ENCODE data around the gene GRID1. TPM values are rescaled to one million over a fixed set of nuclear protein-coding genes. Genes with fewer than 3 reads are reported as not detected.

Gene GRID1
- total RNA-seq, 1 experiment from 2014 or later, result not detected

DNA sequence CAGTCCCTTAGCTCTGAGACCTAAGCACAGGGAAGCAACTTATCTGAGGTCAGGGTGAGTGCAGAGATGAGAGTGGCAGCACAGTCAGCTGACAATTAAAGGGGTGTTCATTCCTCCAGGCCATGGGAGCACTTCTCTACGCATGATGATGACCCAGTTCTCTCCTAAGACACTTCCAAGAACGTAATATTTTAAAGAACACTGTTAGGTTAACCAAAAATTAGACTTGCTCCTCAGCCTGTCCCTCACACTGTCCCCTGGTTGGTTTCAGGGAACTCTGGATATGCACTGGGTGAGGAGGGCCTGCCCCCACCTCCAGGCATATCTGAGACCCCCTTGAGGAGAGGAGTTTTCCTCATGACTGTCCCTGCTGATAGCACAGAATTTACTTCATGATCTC, 767.5 kb downstream of the GRID1 start:
- intact Hi-C loops (cut with micrococcal nuclease; ENCODE audit: unreplicated experiment), result no loop called here
- H3K79me2 ChIP-seq (ENCODE audit: low read depth), result no peaks in the 10 kb centered on the region
- H3K27me3 ChIP-seq (ENCODE audit: insufficient read depth, low read depth), result no peaks in the 10 kb centered on the region
- no peaks in the 10 kb centered on the region for H4K20me1 ChIP-seq (ENCODE audit: insufficient read depth)
- BruUV-seq (replicated peaks), result no TSS peak
- no peak overlapping the region for H3K4me3 ChIP-seq
- no peak for TF ChIP-seq CTCF (conservative IDR thresholded peaks at IDR 0.05)
- no peak for TF ChIP-seq EZH2 (IDR thresholded peaks at IDR 0.05; ENCODE audit: low read depth)
- H3K9me2 ChIP-seq (ENCODE audit: insufficient read depth), result no peaks in the 10 kb centered on the region
- CTCF ChIA-PET, result no interaction called here
- DNase-seq, result no peak
- no peak overlapping the region for H3K27ac ChIP-seq
- POLR2A ChIA-PET (ENCODE audit: unreplicated experiment), result no interaction called here
- no peak overlapping the region for H3K4me2 ChIP-seq
- H3K9me3 ChIP-seq (ENCODE audit: insufficient read depth, low read depth), result no peaks in the 10 kb centered on the region
- H3F3A ChIP-seq (ENCODE audit: insufficient read depth, low read depth), result no peaks in the 10 kb centered on the region
- no peak overlapping the region for H2AFZ ChIP-seq
- H3K4me1 ChIP-seq (replicated peaks; ENCODE audit: insufficient read depth), result peaks cover 12% of the 10 kb centered on the region
- H3K36me3 ChIP-seq (ENCODE audit: low read depth), result no peaks in the 10 kb centered on the region

GRCh38 chr10:85598646-85599045, 767.9 kb downstream of the GRID1 start:
- Histone ChIP-seq H3K9me3 (ENCODE audit: insufficient read depth, low read depth) (no peaks in the 10 kb centered on the region), H3K36me3 (ENCODE audit: low read depth) (no peaks in the 10 kb centered on the region), H3K79me2 (ENCODE audit: low read depth) (no peaks in the 10 kb centered on the region), H3K27me3 (ENCODE audit: insufficient read depth, low read depth) (no peaks in the 10 kb centered on the region), H3K4me1 (replicated peaks; ENCODE audit: insufficient read depth) (peaks cover 11% of the 10 kb centered on the region), H4K20me1 (ENCODE audit: insufficient read depth) (no peaks in the 10 kb centered on the region), H3K9me2 (ENCODE audit: insufficient read depth) (no peaks in the 10 kb centered on the region), H3F3A (ENCODE audit: insufficient read depth, low read depth) (no peaks in the 10 kb centered on the region), H3K4me2 (no peak overlapping the region), H3K4me3 (no peak overlapping the region), H3K27ac (no peak overlapping the region), H2AFZ (no peak overlapping the region)
- intact Hi-C loops (cut with micrococcal nuclease; ENCODE audit: unreplicated experiment), result no loop called here
- no peak for DNase-seq
- no TSS peak for BruUV-seq (replicated peaks)
- POLR2A ChIA-PET (ENCODE audit: unreplicated experiment), result no interaction called here
- TF ChIP-seq CTCF (conservative IDR thresholded peaks at IDR 0.05) (no peak), EZH2 (IDR thresholded peaks at IDR 0.05; ENCODE audit: low read depth) (no peak)
- CTCF ChIA-PET, result no interaction called here

DNA sequence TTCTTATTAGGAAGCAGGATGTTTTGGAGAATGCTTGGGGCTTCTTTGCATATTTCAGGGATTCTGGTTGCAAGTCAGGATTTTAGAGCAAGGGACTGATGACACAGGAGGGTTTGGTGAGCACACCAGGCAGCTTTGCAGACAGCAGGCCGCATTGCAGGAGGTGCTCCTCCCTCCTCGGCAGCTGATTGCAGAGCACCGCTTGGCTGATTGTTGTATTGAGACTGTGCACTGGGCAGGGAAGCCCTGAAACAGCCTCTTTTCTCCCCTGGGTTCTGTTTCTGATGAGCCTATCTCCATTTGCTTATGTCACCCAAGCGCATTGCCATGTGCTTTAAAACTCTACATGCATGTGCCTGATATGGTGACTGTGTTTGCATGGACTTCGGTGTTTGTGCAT, 769.6 kb downstream of the GRID1 start:
- no peaks in the 10 kb centered on the region for H3K4me1 ChIP-seq (replicated peaks; ENCODE audit: insufficient read depth)
- no peak overlapping the region for H3K4me3 ChIP-seq
- no peaks in the 10 kb centered on the region for H3K9me3 ChIP-seq (ENCODE audit: insufficient read depth, low read depth)
- H3K79me2 ChIP-seq (ENCODE audit: low read depth), result no peaks in the 10 kb centered on the region
- intact Hi-C loops (cut with micrococcal nuclease; ENCODE audit: unreplicated experiment), result no loop called here
- no peaks in the 10 kb centered on the region for H3K9me2 ChIP-seq (ENCODE audit: insufficient read depth)
- BruUV-seq (replicated peaks), result no TSS peak
- H4K20me1 ChIP-seq (ENCODE audit: insufficient read depth), result no peaks in the 10 kb centered on the region
- H3K27me3 ChIP-seq (ENCODE audit: insufficient read depth, low read depth), result no peaks in the 10 kb centered on the region
- no peak overlapping the region for H3K27ac ChIP-seq
- H3F3A ChIP-seq (ENCODE audit: insufficient read depth, low read depth), result no peaks in the 10 kb centered on the region
- no peak for DNase-seq
- ChIA-PET POLR2A (ENCODE audit: unreplicated experiment) (no interaction called here), CTCF (no interaction called here)
- no peak overlapping the region for H2AFZ ChIP-seq
- H3K36me3 ChIP-seq (ENCODE audit: low read depth), result no peaks in the 10 kb centered on the region
- no peak overlapping the region for H3K4me2 ChIP-seq
- TF ChIP-seq EZH2 (IDR thresholded peaks at IDR 0.05; ENCODE audit: low read depth) (no peak), CTCF (conservative IDR thresholded peaks at IDR 0.05) (no peak)
